Activated T-cell treated with anti-CD3 and anti-CD28 coated beads, Interleukin-2, amount 50 U/mL, for 1 hour (primary cell): ENCODE results near the gene MED27.

Source experiments
- DNase-seq: peaks from one replicate; pipeline ENCODE4 v3.0.0-alpha.2; 2020

MED27 gene

GRCh38 chr9:131827821-131828369 is 251.8 kb downstream of the MED27 start:
- DNase-seq: no peak

GRCh38 chr9:131826966-131827525 is 252.6 kb downstream of the MED27 start:
- no peak for DNase-seq

- DNase-seq: no peak
Observed at GRCh38 chr9:131826053-131826452, 253.6 kb downstream of the MED27 start.

- DNase-seq: no peak
Observed at GRCh38 chr9:131824953-131825495, 254.6 kb downstream of the MED27 start.

- no peak for DNase-seq
Observed at GRCh38 chr9:131824155-131824594, 255.5 kb downstream of the MED27 start.

GRCh38 chr9:131823701-131824146 is 255.9 kb downstream of the MED27 start:
- DNase-seq: no peak

- no peak for DNase-seq
Observed at GRCh38 chr9:131818089-131818488, 261.6 kb downstream of the MED27 start.

- DNase-seq: no peak
Observed at GRCh38 chr9:131817627-131818026, 262.0 kb downstream of the MED27 start.

- DNase-seq: no peak
Observed at GRCh38 chr9:131817073-131817472, 262.6 kb downstream of the MED27 start.

GRCh38 chr9:131815970-131816873 is 263.4 kb downstream of the MED27 start:
- no peak for DNase-seq

- DNase-seq: no peak
Observed at GRCh38 chr9:131814707-131815106, 265.0 kb downstream of the MED27 start.

- DNase-seq: no peak
Observed at GRCh38 chr9:131813116-131813515, 266.6 kb downstream of the MED27 start.

- DNase-seq: no peak
Observed at GRCh38 chr9:131812116-131812790, 267.4 kb downstream of the MED27 start.

GRCh38 chr9:131811405-131811804 is 268.3 kb downstream of the MED27 start:
- no peak for DNase-seq

- DNase-seq: no peak
Observed at GRCh38 chr9:131810351-131811170, 269.1 kb downstream of the MED27 start.
